ENCODE measurements around the gene CLNK.

GRCh38 chr4:10619855-10620254, 64.7 kb downstream of the CLNK start:
- TF ChIP-seq EZH2phosphoT487 (IDR thresholded peaks at IDR 0.05; ENCODE audit: borderline replicate concordance, low read length), result no peak
- no peak for TF ChIP-seq CTCF (IDR thresholded peaks at IDR 0.05; ENCODE audit: low read depth, low read length, poor library complexity, severe bottlenecking)

All from DOHH2 (cell line).